ENCODE results near the gene TEPSIN.

- TF ChIP-seq SUZ12 (IDR thresholded peaks at IDR 0.05; ENCODE audit: low read depth, low read length) (no peak), MED8 (CRISPR knock-in tag; IDR thresholded peaks at IDR 0.05; ENCODE audit: insufficient replicate concordance) (no peak), ZNF12 (CRISPR knock-in tag; IDR thresholded peaks at IDR 0.05) (no peak), ZNF772 (CRISPR knock-in tag; IDR thresholded peaks at IDR 0.05) (no peak), POLR2A (IDR thresholded peaks at IDR 0.05; ENCODE audit: insufficient read depth in 1 of 2, low read depth in 2 of 2, low read length in 2 of 2) (no peak), ZNF143 (CRISPR knock-in tag; IDR thresholded peaks at IDR 0.05) (no peak)
- TF ChIP-seq, protein P1, sequence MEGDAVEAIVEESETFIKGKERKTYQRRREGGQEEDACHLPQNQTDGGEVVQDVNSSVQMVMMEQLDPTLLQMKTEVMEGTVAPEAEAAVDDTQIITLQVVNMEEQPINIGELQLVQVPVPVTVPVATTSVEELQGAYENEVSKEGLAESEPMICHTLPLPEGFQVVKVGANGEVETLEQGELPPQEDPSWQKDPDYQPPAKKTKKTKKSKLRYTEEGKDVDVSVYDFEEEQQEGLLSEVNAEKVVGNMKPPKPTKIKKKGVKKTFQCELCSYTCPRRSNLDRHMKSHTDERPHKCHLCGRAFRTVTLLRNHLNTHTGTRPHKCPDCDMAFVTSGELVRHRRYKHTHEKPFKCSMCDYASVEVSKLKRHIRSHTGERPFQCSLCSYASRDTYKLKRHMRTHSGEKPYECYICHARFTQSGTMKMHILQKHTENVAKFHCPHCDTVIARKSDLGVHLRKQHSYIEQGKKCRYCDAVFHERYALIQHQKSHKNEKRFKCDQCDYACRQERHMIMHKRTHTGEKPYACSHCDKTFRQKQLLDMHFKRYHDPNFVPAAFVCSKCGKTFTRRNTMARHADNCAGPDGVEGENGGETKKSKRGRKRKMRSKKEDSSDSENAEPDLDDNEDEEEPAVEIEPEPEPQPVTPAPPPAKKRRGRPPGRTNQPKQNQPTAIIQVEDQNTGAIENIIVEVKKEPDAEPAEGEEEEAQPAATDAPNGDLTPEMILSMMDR (CRISPR knock-in tag; IDR thresholded peaks at IDR 0.05): no peak
These were observed 9.8 kb upstream of the TEPSIN start for GRCh38 chr17:81248649-81249048.
